Nephron (organoid): ENCODE data around the gene LRRTM4.
"Not testable (repeated sequence)": the region's sequence is repeated elsewhere in the genome, so short reads cannot be mapped to it uniquely, and the experiment has no call there.

Experiments
- H3K27ac Mint-ChIP-seq, 3 experiments: 2 replicates each; pipeline ENCODE4 v1.8.0; 2020; ENCODE audit warnings: mixed read lengths in 3 of 3, mild to moderate bottlenecking in 2 of 3, moderate library complexity in 1 of 3
- H3K27me3 Mint-ChIP-seq: 2 replicates; pipeline ENCODE4 v1.8.0; 2021; ENCODE audit warnings: low read depth, mild to moderate bottlenecking, moderate library complexity, mixed read lengths
- H3K36me3 Mint-ChIP-seq: 2 replicates; pipeline ENCODE4 v1.8.0; 2020; ENCODE audit warnings: low read depth, mixed read lengths
- H3K4me1 Mint-ChIP-seq: 2 replicates; pipeline ENCODE4 v1.8.0; 2020; ENCODE audit warnings: mixed read lengths
- H3K4me3 Mint-ChIP-seq, 3 experiments: 2 replicates each; pipeline ENCODE4 v1.8.0; 2020; ENCODE audit warnings: mild to moderate bottlenecking in 3 of 3, mixed read lengths in 3 of 3, moderate library complexity in 2 of 3
- H3K9me3 Mint-ChIP-seq: 2 replicates; pipeline ENCODE4 v1.8.0; 2020; ENCODE audit warnings: mixed read lengths
- CTCF ChIP-seq, 3 experiments: fragments of 200-600 bp; sonication (generic); IDR thresholded peaks; one replicate each; pipeline ENCODE4 v1.5.0; 2021; ENCODE audit warnings: antibody characterized with exemption in 3 of 3; ENCODE audit not compliant: unreplicated experiment in 3 of 3

The LRRTM4 gene

GRCh38 chr2:76793647-76794334 lies 728.4 kb downstream of the LRRTM4 start:
- Mint-ChIP-seq H3K4me3 (no peak overlapping the region), H3K36me3 (no peaks in the 10 kb centered on the region), H3K27me3 (no peaks in the 10 kb centered on the region), H3K9me3 (peaks cover 9% of the 10 kb centered on the region), H3K4me1 (no peaks in the 10 kb centered on the region), H3K27ac (no peak overlapping the region)
- no peak for TF ChIP-seq CTCF (IDR thresholded peaks at IDR 0.05; ENCODE audit: unreplicated experiment in 3 of 3)

DNA sequence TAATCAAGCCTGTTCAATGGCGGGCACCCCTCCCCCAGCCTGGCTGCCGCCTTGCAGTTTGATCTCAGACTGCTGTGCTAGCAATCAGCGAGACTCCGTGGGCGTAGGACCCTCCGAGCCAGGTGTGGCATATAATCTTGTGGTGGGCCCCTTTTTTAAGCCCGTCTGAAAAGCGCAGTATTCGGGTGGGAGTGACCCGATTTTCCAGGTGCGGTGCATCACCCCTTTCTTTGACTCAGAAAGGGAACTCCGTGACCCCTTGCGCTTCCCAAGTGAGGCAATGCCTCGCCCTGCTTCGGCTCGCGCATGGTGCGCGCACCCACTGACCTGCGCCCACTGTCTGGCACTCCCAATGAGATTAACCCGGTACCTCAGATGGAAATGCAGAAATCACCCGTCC lies 740.9 kb downstream of the LRRTM4 start:
- peaks cover 11% of the 10 kb centered on the region for H3K9me3 Mint-ChIP-seq
- H3K4me3 Mint-ChIP-seq, H3K4me1 Mint-ChIP-seq, H3K27ac Mint-ChIP-seq, H3K27me3 Mint-ChIP-seq, H3K36me3 Mint-ChIP-seq: not testable (repeated sequence)

GRCh38 chr2:76763276-76763675 lies 758.9 kb downstream of the LRRTM4 start:
- Mint-ChIP-seq H3K9me3 (no peaks in the 10 kb centered on the region), H3K36me3 (no peaks in the 10 kb centered on the region), H3K4me3 (no peak overlapping the region), H3K4me1 (no peaks in the 10 kb centered on the region), H3K27ac (no peak overlapping the region), H3K27me3 (no peaks in the 10 kb centered on the region)
- TF ChIP-seq CTCF (IDR thresholded peaks at IDR 0.05; ENCODE audit: unreplicated experiment in 3 of 3) = no peak

GRCh38 chr2:76760367-76760704 lies 761.8 kb downstream of the LRRTM4 start:
- H3K4me1 Mint-ChIP-seq = no peaks in the 10 kb centered on the region
- TF ChIP-seq CTCF (IDR thresholded peaks at IDR 0.05; ENCODE audit: unreplicated experiment in 3 of 3) = no peak
- H3K9me3 Mint-ChIP-seq = no peaks in the 10 kb centered on the region
- H3K36me3 Mint-ChIP-seq = no peaks in the 10 kb centered on the region
- no peak overlapping the region for H3K4me3 Mint-ChIP-seq
- no peak overlapping the region for H3K27ac Mint-ChIP-seq
- no peaks in the 10 kb centered on the region for H3K27me3 Mint-ChIP-seq

DNA sequence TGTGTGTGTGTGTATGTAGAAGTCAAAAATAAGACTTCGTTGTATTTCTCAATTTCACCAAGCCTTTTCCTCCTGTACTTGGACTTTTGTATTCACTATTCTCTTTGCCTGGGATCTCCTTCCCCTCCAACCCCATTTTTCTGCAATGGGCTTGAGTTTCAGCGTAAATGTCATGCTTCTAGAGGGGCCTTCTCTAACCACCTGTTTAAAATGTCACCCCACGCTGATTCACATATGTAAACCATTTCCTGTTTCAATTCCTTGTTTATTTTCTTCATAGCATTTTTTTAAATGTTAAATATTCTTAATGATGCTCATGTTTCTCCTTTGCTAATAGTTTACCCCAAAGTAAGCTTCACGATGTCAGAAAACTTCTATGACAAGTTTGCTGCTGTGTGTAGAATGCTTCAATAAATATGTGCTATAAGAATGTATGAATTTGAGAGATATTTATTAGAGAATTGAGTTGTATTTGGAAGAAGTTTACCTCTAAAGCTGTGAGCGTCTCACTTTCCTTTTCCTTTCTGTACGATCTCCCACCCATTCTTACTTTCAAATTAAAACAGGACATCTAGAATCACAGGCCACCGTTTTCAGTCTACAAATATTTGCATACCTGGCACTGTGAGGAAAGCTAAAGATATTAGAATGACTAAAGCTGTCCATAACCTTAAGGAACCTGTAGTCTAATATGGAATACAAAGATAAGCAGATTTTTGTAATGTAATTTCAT lies 762.4 kb downstream of the LRRTM4 start:
- Mint-ChIP-seq H3K9me3 (no peaks in the 10 kb centered on the region), H3K4me1 (no peaks in the 10 kb centered on the region), H3K4me3 (no peak overlapping the region), H3K36me3 (no peaks in the 10 kb centered on the region), H3K27ac (no peak overlapping the region), H3K27me3 (no peaks in the 10 kb centered on the region)
- no peak for TF ChIP-seq CTCF (IDR thresholded peaks at IDR 0.05; ENCODE audit: unreplicated experiment in 3 of 3)

- TF ChIP-seq CTCF (IDR thresholded peaks at IDR 0.05; ENCODE audit: unreplicated experiment in 3 of 3) = no peak
- peaks cover 13% of the 10 kb centered on the region for H3K4me1 Mint-ChIP-seq
- no peak overlapping the region for H3K27ac Mint-ChIP-seq
- no peak overlapping the region for H3K4me3 Mint-ChIP-seq
- no peaks in the 10 kb centered on the region for H3K27me3 Mint-ChIP-seq
- H3K9me3 Mint-ChIP-seq = no peaks in the 10 kb centered on the region
- no peaks in the 10 kb centered on the region for H3K36me3 Mint-ChIP-seq
Measured at GRCh38 chr2:76752506-76752905, 769.7 kb downstream of the LRRTM4 start.
